Fibroblast of lung (primary cell): ENCODE data around the gene SNAP25. TPM values are rescaled to one million over a fixed set of nuclear protein-coding genes. Genes with fewer than 3 reads are reported as not detected.

Experiments
- DNase-seq, 2 donors: peaks; one replicate each; pipeline versions ENCODE4 v3.0.0 to v3.0.0-alpha.2; 2010; ENCODE audit warnings: low read depth in 2 of 2
- H2AFZ ChIP-seq: 2 replicates; pipeline ENCODE4 v1.5.1; 2012; ENCODE audit warnings: low read length, control low read depth, inconsistent platforms
- H3K27ac ChIP-seq: 2 replicates; pipeline ENCODE4 v1.5.1; 2011; ENCODE audit warnings: low read length, control low read depth; ENCODE audit not compliant: insufficient read depth
- H3K27me3 ChIP-seq: 2 replicates; pipeline ENCODE4 v1.5.1; 2011; ENCODE audit warnings: mild to moderate bottlenecking, low read length; ENCODE audit not compliant: control insufficient read depth, insufficient read depth
- H3K36me3 ChIP-seq: 2 replicates; pipeline ENCODE4 v1.5.1; 2011; ENCODE audit warnings: low read length; ENCODE audit not compliant: control insufficient read depth, insufficient read depth
- H3K4me1 ChIP-seq: 2 replicates; pipeline ENCODE4 v1.5.1; 2011; ENCODE audit warnings: low read length; ENCODE audit not compliant: control insufficient read depth, insufficient read depth; ENCODE audit errors: extremely low read depth
- H3K4me2 ChIP-seq: 2 replicates; pipeline ENCODE4 v1.5.1; 2011; ENCODE audit warnings: low read length, control low read depth; ENCODE audit not compliant: insufficient read depth; ENCODE audit errors: extremely low read depth
- H3K4me3 ChIP-seq, 4 experiments: fragments of 200-600 bp in 1 of 4; sonication (generic) in 1 of 4; replicated peaks in 1 of 4; 2 replicates each; pipeline ENCODE4 v1.5.1; 2011 to 2016; ENCODE audit warnings: low read length in 4 of 4, low read depth in 3 of 4, mild to moderate bottlenecking in 3 of 4, control low read depth in 2 of 4, inconsistent platforms in 1 of 4, mixed read lengths in 1 of 4; ENCODE audit not compliant: insufficient read depth in 1 of 4; ENCODE audit errors: control extremely low read depth in 1 of 4
- H3K79me2 ChIP-seq: 2 replicates; pipeline ENCODE4 v1.5.1; 2012; ENCODE audit warnings: mild to moderate bottlenecking, low read length, inconsistent platforms; ENCODE audit not compliant: control insufficient read depth, insufficient read depth
- H3K9ac ChIP-seq: 2 replicates; pipeline ENCODE4 v1.5.1; 2011; ENCODE audit warnings: mild to moderate bottlenecking, low read length, control low read depth; ENCODE audit not compliant: insufficient read depth
- H3K9me3 ChIP-seq: 2 replicates; pipeline ENCODE4 v1.5.1; 2012; ENCODE audit warnings: low read depth, low read length; ENCODE audit not compliant: control insufficient read depth, insufficient read depth
- H4K20me1 ChIP-seq: 2 replicates; pipeline ENCODE4 v1.5.1; 2011; ENCODE audit warnings: low read length; ENCODE audit not compliant: control insufficient read depth, insufficient read depth; ENCODE audit errors: extremely low read depth
- EZH2 ChIP-seq: IDR thresholded peaks from 2 replicates; pipeline ENCODE4 v1.5.1; 2012; ENCODE audit warnings: low read length, control low read depth, mild to moderate bottlenecking; ENCODE audit errors: missing control alignments
- polyA plus RNA-seq, 2 donors: library from polyadenylated mRNA; depleted of rRNA in 1 of 2; stranded (reverse) in 1 of 2; unstranded in 1 of 2; fragments of >200 nt; gene quantifications; 2 replicates each; pipeline ENCODE4 v1.2.1, GENCODE V29; 2011 to 2012; ENCODE audit warnings: missing spikeins in 1 of 2
- total RNA-seq: library from RNA; depleted of rRNA; stranded (reverse); fragments of >200 nt; gene quantifications from 2 replicates; pipeline ENCODE4 v1.2.1, GENCODE V29; 2014
- TF ChIP-seq, protein P1 (sequence below), 2 donors: IDR thresholded peaks in 1 of 2; conservative IDR thresholded peaks in 1 of 2; 1 replicate in 1 of 2; 2 replicates in 1 of 2; pipeline ENCODE4 v1.5.1; 2011 to 2012; ENCODE audit warnings: low read length in 2 of 2, control low read depth in 1 of 2, inconsistent platforms in 1 of 2, low read depth in 1 of 2, mild to moderate bottlenecking in 1 of 2

The SNAP25 gene
- total and polyA plus RNA-seq, 2 donors (not counting 1 experiment from before 2014, with no cell fraction given) = 4.5 to 8.2 TPM

DNA sequence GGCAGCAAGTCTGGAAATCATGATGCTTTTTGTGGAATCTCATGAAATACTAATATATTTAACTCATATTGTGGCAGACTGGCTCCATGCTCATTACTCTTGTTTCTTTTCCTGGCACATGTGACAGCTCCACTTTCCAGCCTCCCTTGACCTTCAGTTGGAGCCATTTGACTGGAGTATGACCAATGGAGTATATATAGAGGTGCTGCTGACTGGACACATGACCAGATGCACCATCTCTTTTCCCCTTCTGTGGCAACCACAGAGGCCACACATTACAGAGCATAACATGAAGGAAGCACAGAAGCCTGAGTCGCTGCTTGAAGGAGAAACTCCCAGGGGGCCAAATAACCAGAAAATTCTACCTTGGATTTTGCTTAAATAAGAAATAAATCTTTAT lies 138.0 kb downstream of the SNAP25 start:
- no peak overlapping the region for H3K4me2 ChIP-seq
- DNase-seq = peak in 1 of 2 donors; percentile 7
- H4K20me1 ChIP-seq = no peaks in the 10 kb centered on the region
- no peak overlapping the region for H2AFZ ChIP-seq
- TF ChIP-seq EZH2 = no peak
- TF ChIP-seq, protein P1, sequence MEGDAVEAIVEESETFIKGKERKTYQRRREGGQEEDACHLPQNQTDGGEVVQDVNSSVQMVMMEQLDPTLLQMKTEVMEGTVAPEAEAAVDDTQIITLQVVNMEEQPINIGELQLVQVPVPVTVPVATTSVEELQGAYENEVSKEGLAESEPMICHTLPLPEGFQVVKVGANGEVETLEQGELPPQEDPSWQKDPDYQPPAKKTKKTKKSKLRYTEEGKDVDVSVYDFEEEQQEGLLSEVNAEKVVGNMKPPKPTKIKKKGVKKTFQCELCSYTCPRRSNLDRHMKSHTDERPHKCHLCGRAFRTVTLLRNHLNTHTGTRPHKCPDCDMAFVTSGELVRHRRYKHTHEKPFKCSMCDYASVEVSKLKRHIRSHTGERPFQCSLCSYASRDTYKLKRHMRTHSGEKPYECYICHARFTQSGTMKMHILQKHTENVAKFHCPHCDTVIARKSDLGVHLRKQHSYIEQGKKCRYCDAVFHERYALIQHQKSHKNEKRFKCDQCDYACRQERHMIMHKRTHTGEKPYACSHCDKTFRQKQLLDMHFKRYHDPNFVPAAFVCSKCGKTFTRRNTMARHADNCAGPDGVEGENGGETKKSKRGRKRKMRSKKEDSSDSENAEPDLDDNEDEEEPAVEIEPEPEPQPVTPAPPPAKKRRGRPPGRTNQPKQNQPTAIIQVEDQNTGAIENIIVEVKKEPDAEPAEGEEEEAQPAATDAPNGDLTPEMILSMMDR (conservative IDR thresholded peaks at IDR 0.05 in 1 of 2, IDR thresholded peaks at IDR 0.05 in 1 of 2; ENCODE audit: low read depth in 1 of 2, low read length in 2 of 2) = no peak
- H3K27ac ChIP-seq = no peak overlapping the region
- H3K36me3 ChIP-seq = no peaks in the 10 kb centered on the region
- no peaks in the 10 kb centered on the region for H3K27me3 ChIP-seq
- no peaks in the 10 kb centered on the region for H3K9me3 ChIP-seq
- H3K4me3 ChIP-seq = no peak overlapping the region
- no peaks in the 10 kb centered on the region for H3K79me2 ChIP-seq
- no peak overlapping the region for H3K9ac ChIP-seq
- H3K4me1 ChIP-seq = peaks cover 4% of the 10 kb centered on the region

Other genes starting within 250 kb of the SNAP25 start
- gene ANKEF1, start 183.8 kb upstream of the SNAP25 start, total RNA-seq = 2.3 and 3.5 TPM in 2 replicates
- 1.6 and 2.0 TPM in 2 replicates for gene ANKEF1, start 183.8 kb upstream of the SNAP25 start, polyA plus RNA-seq
- gene MKKS, start 215.4 kb downstream of the SNAP25 start, total RNA-seq = 5.9 and 6.4 TPM in 2 replicates
- 13.1 and 13.5 TPM in 2 replicates for gene MKKS, start 215.4 kb downstream of the SNAP25 start, polyA plus RNA-seq
- 4.4 and 8.1 TPM in 2 replicates for gene SLX4IP, start 216.5 kb downstream of the SNAP25 start, total RNA-seq
- 1.6 and 1.9 TPM in 2 replicates for gene SLX4IP, start 216.5 kb downstream of the SNAP25 start, polyA plus RNA-seq